C4-2B (cell line): ENCODE results near the gene GPX5.

Experiments used
- H3K27ac ChIP-seq: fragments of 450-650 bp; 2 replicates; pipeline ENCODE4 v1.5.1; 2017
- CTCF ChIP-seq: fragments of 450-650 bp; conservative IDR thresholded peaks from 2 replicates; pipeline ENCODE4 v1.5.1; 2017; ENCODE audit warnings: mild to moderate bottlenecking
- ZFX ChIP-seq: fragments of 450-650 bp; IDR thresholded peaks from 2 replicates; pipeline ENCODE4 v1.6.1; 2017

GPX5 gene

GRCh38 chr6:28522594-28523240 is 3.0 kb upstream of the GPX5 start:
- TF ChIP-seq CTCF (no peak), ZFX (no peak)
- no peak overlapping the region for H3K27ac ChIP-seq

- TF ChIP-seq CTCF (no peak), ZFX (no peak)
- no peak overlapping the region for H3K27ac ChIP-seq
These were observed 2.4 kb upstream of the GPX5 start for GRCh38 chr6:28523241-28523622.

DNA sequence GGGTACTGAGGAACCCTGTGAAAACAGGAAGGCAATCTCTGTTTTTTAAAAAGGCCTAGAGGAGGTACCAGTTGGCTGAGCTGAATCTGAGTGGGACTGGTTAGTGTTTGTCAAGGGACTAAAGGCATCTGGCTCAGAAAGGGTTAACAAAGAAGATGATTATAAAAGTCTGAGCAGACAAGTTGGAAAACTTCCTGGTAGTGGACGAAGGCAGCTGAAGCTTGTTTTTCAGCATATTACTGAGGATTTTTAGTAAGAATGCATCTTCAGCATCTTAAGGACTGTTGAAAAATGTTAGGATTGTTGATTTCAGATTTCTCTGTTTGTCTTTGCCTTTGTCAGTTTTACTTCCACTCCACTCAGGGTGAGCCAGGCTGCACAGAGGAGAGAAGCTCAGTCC is 5.1 kb downstream of the GPX5 start:
- no peak overlapping the region for H3K27ac ChIP-seq
- no peak for TF ChIP-seq CTCF
- TF ChIP-seq ZFX, result no peak

- no peak overlapping the region for H3K27ac ChIP-seq
- TF ChIP-seq CTCF, result peak; percentile 23
- TF ChIP-seq ZFX, result no peak
These were observed 5.9 kb downstream of the GPX5 start for GRCh38 chr6:28531479-28532128.

DNA sequence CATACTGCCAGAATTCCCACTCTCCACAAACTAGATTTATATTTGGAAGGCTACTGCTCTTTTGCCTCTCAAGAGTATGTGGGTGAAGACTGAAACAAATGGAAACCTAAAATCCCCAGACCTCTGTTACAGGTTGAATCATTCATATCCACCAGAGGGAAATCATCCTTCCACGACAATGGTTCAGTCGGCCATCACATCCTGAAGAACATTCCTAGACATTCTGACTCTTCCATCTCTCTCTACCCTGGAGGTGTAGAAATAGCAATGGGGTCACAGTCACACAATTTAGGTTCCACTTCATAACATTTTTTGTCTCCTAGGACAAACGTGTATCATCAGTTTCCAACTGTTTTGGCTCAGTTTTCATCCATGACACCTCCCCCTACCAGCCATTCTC is 8.6 kb downstream of the GPX5 start:
- H3K27ac ChIP-seq, result no peak overlapping the region
- TF ChIP-seq CTCF (no peak), ZFX (no peak)

- TF ChIP-seq ZFX (no peak), CTCF (no peak)
- no peak overlapping the region for H3K27ac ChIP-seq
These were observed 9.2 kb downstream of the GPX5 start for GRCh38 chr6:28534875-28535274.

DNA sequence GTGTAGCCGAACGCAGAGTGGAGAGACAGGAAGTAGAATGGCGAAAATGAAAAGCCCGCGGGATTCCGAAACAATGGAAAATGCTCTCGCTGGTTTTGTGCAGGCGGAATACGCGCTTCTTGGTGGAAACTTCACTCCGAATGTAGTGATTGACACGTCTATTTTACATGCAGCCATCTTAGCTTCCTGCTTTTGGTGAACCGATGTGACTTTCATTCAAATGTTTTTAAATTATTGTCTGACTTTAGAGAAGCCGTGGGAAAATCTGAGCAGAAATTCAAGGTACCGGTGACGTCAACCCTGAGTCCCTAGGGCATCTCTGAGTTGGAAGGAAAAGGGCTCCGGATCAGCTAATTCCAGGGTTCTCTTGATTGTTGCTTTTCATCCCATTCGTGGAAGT is 11.4 kb downstream of the GPX5 start:
- TF ChIP-seq ZFX (no peak), CTCF (no peak)
- no peak overlapping the region for H3K27ac ChIP-seq
